SIG-M5 (cell line): Measurements from ENCODE around the gene AARSD1.
"Not testable (repeated sequence)": the region's sequence is repeated elsewhere in the genome, so short reads cannot be mapped to it uniquely, and the experiment has no call there.

Source experiments
- DNase-seq: peaks from one replicate; lab custom pipeline; 2025; lab: John Stamatoyannopoulos, UW

Gene AARSD1

GRCh38 chr17:42920106-42920900 lies 44.0 kb downstream of the AARSD1 start:
- DNase-seq: no peak

- DNase-seq: not testable (repeated sequence)
Measured at GRCh38 chr17:42919522-42920077, 44.7 kb downstream of the AARSD1 start.

- no peak for DNase-seq
Measured at GRCh38 chr17:42918902-42919521, 45.2 kb downstream of the AARSD1 start.

GRCh38 chr17:42917236-42917603 lies 47.0 kb downstream of the AARSD1 start:
- no peak for DNase-seq

- DNase-seq: not testable (repeated sequence)
Measured at GRCh38 chr17:42916388-42917235, 47.6 kb downstream of the AARSD1 start.

- not testable (repeated sequence) for DNase-seq
Measured at GRCh38 chr17:42915288-42915687, 49.0 kb downstream of the AARSD1 start.

- DNase-seq: no peak
Measured at GRCh38 chr17:42913981-42914617, 50.2 kb downstream of the AARSD1 start.

- no peak for DNase-seq
Measured at GRCh38 chr17:42913522-42913921, 50.7 kb downstream of the AARSD1 start.

- DNase-seq: no peak
Measured at GRCh38 chr17:42908872-42909700, 55.2 kb downstream of the AARSD1 start.

- DNase-seq: no peak
Measured at GRCh38 chr17:42906772-42907446, 57.3 kb downstream of the AARSD1 start.

- DNase-seq: no peak
Measured at GRCh38 chr17:42904110-42904469, 60.2 kb downstream of the AARSD1 start.

- DNase-seq: no peak
Measured at GRCh38 chr17:42901535-42902229, 62.6 kb downstream of the AARSD1 start.
